ENCODE results near the gene NOC2L.
A peak's percentile ranks its signal among the peaks of the same experiment; 100 is the strongest.
"Not testable (repeated sequence)": the region's sequence is repeated elsewhere in the genome, so short reads cannot be mapped to it uniquely, and the experiment has no call there.

The NOC2L gene

GRCh38 chr1:960363-961131 lies 1.5 kb upstream of the NOC2L start, which contains the start of gene KLHL17:
Gene KLHL17, plus strand, starts transcription at chr1:960584. Its CDS starts 110 bp downstream, at chr1:960694.
- DNase-seq, result peak; percentile 44

GRCh38 chr1:959731-960362 lies 791 bp upstream of the NOC2L start:
- no peak for DNase-seq

GRCh38 chr1:956636-957035 lies 2.4 kb downstream of the NOC2L start:
- no peak for DNase-seq

- no peak for DNase-seq
Measured at GRCh38 chr1:955474-955873, 3.6 kb downstream of the NOC2L start.

GRCh38 chr1:954927-955326 lies 4.1 kb downstream of the NOC2L start:
- no peak for DNase-seq

GRCh38 chr1:953524-954320 lies 5.3 kb downstream of the NOC2L start:
- DNase-seq, result no peak

- DNase-seq, result no peak
Measured at GRCh38 chr1:952603-953002, 6.5 kb downstream of the NOC2L start.

- no peak for DNase-seq
Measured at GRCh38 chr1:952201-952600, 6.9 kb downstream of the NOC2L start.

GRCh38 chr1:951364-951763 lies 7.7 kb downstream of the NOC2L start:
- DNase-seq, result no peak

- DNase-seq, result no peak
Measured at GRCh38 chr1:950881-951280, 8.2 kb downstream of the NOC2L start.

- DNase-seq, result no peak
Measured at GRCh38 chr1:950268-950667, 8.8 kb downstream of the NOC2L start.

- DNase-seq, result no peak
Measured at GRCh38 chr1:947958-948357, 11.1 kb downstream of the NOC2L start.

GRCh38 chr1:946811-947210 lies 12.2 kb downstream of the NOC2L start:
- DNase-seq, result not testable (repeated sequence)

GRCh38 chr1:945688-946556 lies 13.1 kb downstream of the NOC2L start:
- no peak for DNase-seq

GRCh38 chr1:944341-945325 lies 14.4 kb downstream of the NOC2L start:
- DNase-seq, result no peak

GRCh38 chr1:943545-944340 lies 15.3 kb downstream of the NOC2L start:
- no peak for DNase-seq

GRCh38 chr1:942864-943533 lies 16.1 kb downstream of the NOC2L start:
- DNase-seq, result no peak

GRCh38 chr1:942411-942821 lies 16.6 kb downstream of the NOC2L start:
- DNase-seq, result no peak

- DNase-seq, result no peak
Measured at GRCh38 chr1:941588-942383, 17.3 kb downstream of the NOC2L start.

All from NCI-H2029 (cell line).